HG03064 (cell line): ENCODE data around the gene AGFG1.
"Not testable (repeated sequence)": the region's sequence is repeated elsewhere in the genome, so short reads cannot be mapped to it uniquely, and the experiment has no call there.

Experiments
- ATAC-seq: cut with Tn5 transposase; IDR thresholded peaks from one replicate; pipeline ENCODE4 v1.9.1; 2021; ENCODE audit warnings: low read depth; ENCODE audit not compliant: unreplicated experiment

AGFG1 gene

DNA sequence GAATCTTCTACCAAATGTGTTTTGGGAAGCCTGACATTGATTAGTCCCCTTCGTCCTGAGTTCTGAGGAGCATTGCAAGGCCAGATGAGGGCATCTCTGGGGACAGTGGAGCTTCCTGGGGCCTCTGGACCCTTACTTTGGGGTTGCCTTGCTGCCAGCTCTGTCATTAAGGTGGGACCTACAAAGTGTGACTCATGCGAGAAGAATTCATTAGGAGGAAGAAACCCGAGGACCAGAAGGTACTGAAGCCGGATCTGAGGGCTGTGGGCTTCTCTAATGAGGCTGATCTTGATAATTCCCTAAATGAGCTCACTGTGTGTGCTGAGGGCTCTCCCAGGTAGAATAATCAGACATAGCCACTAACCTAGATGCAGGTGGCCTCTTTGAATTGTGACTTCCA, 126.0 kb downstream of the AGFG1 start:
- ATAC-seq: no peak

DNA sequence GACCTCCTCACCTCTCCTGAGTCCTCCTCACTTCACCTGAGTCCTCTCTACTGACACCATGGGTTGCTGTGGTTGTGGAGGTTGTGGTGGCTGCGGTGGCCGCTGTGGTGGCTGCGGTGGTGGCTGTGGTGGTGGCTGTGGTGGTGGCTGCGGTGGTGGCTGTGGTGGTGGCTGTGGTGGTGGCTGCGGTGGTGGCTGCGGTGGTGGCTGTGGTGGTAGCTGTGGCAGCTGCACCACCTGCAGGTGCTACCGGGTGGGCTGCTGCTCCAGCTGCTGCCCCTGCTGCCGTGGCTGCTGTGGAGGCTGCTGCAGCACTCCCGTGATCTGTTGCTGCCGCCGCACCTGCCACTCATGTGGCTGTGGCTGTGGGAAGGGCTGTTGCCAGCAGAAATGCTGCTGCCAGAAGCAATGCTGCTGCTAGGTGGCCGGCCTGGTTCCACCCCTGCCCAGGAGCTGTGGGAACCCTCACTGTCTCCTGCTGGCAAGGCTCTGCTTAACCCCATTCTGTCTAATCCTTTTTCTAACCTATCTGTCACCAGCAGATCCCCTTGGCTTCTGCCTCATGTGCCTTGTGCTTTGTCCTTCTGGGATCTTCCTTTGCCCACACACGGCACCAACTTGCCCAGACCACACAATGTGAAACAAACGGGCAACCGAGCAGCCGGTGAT, 127.0 kb downstream of the AGFG1 start, which contains the start of gene SCYGR2:
TSS of gene SCYGR2 (plus strand) at position 59 of the 669 bp plus-strand sequence. CDS start at position 59, 0 bp downstream.
- not testable (repeated sequence) for ATAC-seq

DNA sequence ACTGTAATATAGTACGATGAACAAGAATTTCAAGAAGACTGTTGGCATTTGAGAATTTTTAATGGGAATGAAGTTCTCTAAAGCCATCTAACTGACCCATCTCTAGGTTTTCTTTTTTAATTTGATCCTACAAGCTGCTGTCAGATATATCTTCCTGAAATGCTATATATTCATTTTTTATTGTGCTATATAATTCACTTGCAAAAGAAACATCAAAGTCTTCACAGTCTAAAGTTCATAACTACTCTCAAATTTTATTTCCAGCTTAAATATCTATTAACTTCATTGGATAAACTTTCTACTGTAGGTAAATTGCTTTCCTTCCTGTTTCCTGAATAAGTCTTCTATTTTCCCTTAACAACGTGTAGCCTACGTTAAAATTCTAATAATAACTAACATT, 130.4 kb downstream of the AGFG1 start:
- no peak for ATAC-seq

DNA sequence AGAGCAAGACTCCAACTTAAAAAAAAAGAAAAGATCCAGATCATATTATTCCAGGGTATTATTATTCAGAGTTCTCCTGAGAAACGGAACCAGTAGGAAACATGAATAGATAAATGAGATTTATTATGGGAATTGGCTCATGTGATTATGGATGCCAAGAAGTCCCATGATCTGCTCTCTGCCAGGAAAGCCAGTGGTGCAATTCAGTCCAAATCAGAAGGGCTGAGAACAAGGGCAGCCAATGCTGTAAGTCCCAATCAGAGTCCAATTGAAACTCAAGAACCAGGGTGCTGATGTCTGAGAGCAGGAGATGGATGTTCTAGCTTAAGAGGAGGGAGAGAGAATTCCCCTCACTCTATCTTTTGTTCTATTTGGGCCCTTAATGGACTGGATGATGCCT, 134.5 kb downstream of the AGFG1 start:
- no peak for ATAC-seq

- no peak for ATAC-seq
These were observed 136.0 kb downstream of the AGFG1 start for GRCh38 chr2:227607941-227608340.

- ATAC-seq: no peak
These were observed 136.8 kb downstream of the AGFG1 start for GRCh38 chr2:227608561-227609338.

DNA sequence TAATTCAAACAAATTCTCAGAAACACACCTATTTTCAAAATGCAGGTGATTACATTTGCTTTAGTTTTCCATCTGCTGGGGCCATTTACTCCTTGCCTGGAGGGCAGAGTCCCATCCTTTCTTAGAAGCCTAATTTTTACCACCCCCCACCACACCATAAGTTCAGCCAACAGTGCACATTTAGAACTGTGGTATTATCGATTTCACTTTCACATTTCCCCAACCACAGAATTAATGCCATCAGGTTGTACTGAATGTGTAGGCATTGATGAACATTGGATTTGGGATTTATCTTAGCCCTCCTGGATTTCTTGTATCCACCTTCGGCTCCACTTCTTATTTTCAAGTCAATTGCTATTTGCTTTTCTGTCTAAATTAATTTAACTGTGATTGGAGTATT, 138.2 kb downstream of the AGFG1 start:
- ATAC-seq: no peak
